ENCODE results near the gene SMCHD1.

The SMCHD1 gene

DNA sequence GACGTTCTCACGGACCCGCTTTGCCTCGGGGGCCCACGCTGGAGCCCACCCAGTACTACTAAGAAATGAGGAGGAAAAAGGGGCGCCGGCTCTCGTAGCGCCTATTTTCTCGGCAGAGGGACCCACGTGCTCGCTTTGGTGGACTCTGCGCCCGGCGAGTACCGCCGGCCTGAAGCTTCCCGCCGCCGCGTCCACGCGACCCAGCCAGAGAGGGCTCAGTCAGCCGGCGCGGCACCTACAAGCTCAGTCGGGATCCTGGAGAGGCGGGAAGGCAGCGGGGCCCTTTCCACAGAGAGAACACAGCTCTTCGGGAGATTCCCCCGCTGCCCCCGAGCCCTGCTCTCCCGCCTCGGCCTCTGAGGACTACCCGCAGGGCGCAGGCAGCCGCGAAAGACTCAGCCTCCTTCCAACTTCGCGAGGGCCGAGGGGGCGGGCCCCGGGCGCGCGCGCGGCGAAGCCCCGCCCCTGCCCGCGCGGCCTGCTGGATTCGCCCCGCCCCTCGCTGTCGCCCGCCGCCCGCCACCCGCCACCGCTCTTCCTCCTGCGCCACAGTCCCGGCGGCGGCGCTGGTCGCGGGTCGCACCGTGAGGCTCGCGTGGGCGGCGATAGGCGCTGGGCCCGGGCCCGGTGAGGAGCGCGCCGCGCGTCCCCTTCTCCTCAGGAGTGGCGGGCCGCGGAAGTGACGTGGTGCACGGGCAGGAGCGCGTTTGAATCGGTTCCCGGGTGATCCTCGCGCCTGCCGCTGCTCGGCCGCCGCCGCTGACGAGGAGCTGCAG lies at the start of gene SMCHD1:
Gene SMCHD1 (plus strand): TSS at position 549 of the 776 bp plus-strand sequence. CDS start 350 bp downstream, outside the sequence.
- DNase-seq, result peak; percentile 86

DNA sequence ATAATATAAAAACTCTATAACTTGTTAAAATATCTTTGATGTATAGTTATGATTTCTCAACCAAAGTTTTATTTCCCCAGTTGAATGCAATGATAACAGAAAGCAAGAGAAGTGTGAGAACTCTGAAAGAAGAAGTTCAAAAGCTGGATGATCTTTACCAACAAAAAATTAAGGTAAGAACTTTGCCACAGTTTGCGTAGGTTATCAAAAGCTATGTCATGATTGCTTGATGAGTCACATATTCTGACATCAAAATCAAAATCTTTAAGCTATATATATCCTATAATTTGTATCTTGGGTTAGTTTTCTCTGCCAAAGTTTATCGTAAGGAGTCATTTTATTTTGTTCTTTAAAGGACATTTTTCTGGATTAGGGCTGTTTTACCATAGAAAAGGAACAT lies 49.2 kb upstream of the SMCHD1 start:
- no peak for DNase-seq

- no peak for DNase-seq
Observed at GRCh38 chr18:2609604-2610003, 45.9 kb upstream of the SMCHD1 start.

DNA sequence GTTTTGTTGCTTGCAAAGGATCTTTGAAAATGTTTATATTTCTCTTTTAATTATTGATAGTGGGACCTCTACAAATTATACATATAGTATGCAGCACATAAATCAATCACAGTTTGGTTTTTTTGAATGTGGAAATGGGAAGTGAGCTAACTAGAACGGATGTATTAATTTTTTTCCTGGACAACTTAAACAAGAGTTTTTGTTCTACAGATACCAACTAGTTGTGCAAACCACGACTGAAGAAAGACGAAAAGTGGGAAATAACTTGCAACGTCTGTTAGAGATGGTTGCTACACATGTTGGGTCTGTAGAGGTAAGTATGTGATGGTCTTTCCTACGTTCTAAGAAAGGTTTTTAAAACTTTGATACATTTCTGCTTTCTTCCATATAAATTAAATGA lies 45.0 kb upstream of the SMCHD1 start:
- no peak for DNase-seq

DNA sequence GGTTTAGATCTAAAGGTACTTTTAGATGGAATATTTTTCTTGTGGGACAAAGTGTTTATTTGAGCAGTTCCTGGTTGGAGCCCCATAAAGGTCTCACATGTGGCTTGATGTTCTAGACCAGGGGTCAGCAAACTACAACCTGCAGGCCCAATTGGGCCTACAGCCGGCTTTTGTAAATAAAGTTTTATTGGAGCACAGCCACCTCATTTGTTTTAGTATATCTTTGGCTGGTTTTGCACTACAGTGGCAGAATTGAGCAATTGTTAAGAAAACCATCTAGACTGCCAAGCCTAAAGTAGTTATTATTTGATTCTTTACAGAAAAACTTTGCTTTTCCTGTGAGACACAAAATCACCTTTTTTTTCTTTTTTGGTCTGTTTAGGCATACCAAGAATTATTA lies 42.5 kb upstream of the SMCHD1 start:
- no peak for DNase-seq

DNA sequence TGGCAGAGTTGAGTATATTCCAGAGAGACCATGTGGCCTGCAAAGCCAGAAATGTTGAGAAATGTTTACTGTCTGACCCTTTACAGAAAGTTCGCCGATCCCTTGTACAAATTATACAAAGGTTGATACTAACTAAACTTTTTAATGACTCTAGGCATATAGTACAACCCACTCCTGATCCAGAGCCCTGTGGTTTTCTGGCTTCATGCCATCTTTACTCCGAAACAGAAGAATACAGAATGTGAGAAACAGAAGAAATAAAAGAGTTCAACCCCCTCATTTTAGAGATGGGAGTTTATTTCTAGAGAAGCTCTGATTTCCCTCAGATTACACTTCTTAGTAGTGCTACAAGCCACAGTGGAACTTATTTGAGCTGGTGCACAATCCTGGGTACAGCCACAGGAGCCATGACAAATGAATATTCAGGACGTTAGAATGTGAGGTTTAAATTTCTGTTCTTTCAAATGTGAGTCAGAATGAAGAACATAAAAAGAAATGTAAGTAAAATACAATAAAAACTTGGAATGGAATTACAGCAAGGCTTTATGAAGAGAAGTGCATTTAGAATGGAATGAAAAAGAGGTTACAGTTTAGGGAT lies 38.0 kb upstream of the SMCHD1 start:
- DNase-seq, result no peak

- DNase-seq, result no peak
Observed at GRCh38 chr18:2618009-2618408, 37.5 kb upstream of the SMCHD1 start.

GRCh38 chr18:2625217-2625616 lies 30.3 kb upstream of the SMCHD1 start:
- DNase-seq, result no peak

GRCh38 chr18:2627821-2628276 lies 27.7 kb upstream of the SMCHD1 start:
- no peak for DNase-seq

DNA sequence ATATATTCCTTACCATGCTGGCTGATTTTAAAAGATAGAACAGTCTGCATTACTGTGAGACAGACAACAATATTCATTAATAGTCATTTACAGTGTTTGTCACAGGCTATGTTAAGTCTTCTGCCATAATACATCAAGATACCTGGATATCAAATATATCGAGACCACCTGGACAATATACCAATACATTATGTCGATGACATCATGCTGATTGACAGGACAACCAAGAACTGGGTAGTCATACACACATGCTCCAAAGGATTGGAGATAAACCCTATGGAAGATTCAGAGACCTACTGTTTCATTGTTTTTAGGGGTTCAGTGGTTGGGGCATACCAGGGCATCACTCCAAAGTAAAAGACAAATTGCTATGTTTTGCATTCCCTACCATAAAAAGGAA lies 26.5 kb upstream of the SMCHD1 start:
- no peak for DNase-seq

DNA sequence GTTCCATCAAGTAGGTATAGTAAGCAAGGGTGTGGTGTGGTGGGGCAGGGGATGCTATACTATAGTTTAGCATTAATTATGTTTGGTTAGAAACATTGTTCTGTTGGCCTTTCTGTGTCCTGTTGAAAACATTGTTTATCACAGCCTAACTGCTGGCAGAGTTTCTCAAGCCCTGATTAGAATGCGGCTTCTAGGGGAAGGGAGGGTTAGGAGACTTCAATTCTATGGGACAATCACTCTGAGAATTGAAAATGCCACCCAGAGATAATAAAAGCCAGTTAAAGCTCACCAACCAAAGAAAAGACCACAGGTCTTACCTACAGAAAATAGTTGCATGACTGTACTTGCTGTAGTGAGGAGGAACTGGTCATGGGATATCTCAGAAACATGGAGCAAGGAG lies 19.9 kb upstream of the SMCHD1 start:
- no peak for DNase-seq

DNA sequence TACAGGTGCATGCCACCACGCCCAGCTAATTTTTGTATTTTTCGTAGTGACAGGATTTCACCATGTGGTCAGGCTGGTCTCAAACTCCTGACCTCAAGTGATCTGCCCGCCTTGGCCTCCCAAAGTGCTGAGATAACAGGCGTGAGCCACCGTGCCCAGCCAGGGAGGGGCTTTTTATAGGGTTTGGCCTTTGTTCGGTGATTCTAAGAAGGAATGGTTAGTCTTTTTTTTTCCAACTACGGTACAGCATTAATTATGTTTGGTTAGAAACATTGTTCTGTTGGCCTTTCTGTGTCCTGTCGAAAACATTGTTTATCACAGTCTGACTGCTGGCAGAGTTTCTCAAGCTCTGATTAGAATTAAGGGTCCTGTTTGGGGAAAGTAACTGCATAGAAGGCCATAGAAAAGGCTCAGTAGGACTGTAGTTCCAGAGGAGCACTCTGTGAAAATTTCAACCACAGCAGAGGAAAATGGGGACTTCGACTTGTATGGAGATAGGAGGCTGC lies 19.3 kb upstream of the SMCHD1 start:
- DNase-seq, result no peak

GRCh38 chr18:2641638-2642037 lies 13.9 kb upstream of the SMCHD1 start:
- DNase-seq, result no peak

DNA sequence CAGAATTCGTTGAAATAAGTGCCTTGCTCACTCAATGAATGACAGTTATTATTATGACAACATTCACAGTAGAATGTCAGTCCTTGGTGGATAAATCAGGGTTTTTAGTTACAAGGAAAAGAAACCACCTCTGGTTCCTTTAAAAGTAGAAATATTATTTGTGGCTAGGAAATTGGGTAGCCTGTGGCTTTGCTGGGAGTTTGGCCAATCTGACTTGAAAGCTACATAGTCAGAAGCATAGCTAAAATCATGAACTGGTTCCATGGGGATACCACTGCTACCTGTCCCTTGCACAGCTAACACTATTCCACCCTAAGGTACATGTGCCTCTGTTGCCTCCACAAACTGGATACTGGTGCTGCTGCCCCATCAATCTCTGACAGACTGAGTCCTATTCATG lies 12.8 kb upstream of the SMCHD1 start:
- no peak for DNase-seq

DNA sequence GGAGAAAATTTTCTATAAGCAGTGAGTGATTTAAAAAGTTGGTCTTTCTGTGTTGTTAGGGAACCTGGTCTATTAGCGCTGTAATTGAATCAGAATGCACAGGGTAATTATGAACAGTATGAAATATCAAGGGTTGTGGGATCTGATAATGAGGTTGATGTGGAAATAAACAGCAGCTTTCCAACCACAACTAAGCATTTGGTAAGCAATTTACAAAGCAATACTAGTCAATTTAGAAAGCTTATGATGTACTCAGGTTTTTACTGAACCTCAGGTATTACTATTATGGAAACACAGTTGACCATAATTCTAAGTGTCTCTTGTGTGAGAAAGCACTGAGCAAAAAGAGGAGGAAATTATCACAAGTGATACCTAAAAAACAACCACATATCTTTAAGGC lies 11.0 kb upstream of the SMCHD1 start:
- no peak for DNase-seq

GRCh38 chr18:2651981-2652380 lies 3.5 kb upstream of the SMCHD1 start:
- DNase-seq, result no peak

DNA sequence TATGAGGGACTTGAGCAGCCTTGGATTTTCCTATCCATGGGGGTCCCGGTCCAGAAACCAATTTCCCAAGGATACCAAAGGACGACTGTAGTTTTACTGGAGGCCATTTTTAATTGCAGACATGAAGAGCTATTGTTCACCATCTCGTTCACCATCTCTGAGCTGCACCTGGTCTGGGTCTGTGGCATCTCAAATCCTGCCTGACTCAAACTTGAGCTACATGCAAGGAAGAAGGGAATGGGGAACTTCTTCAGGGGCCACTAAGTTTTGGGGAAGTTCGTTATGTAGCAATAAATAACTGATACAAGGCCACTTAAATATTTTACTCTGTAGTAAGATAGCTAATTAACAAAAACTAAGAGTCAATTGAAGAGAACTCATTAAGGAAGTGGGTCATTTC lies 2.1 kb upstream of the SMCHD1 start:
- DNase-seq, result no peak

GRCh38 chr18:2654169-2654927 lies 1.2 kb upstream of the SMCHD1 start:
- no peak for DNase-seq

DNA sequence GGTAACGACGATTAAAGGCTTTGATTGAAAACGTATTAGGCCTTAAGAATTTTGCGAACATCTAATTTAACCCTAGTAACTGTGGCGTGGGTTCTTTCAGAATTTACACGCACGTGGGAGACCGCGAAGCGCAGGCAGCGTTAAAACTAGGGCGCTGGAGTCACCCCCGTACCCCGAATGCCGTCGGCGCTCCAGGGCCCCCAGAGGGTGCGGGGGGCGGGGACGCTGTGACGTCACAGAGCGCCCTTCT lies 673 bp upstream of the SMCHD1 start:
- DNase-seq, result peak; percentile 51

DNA sequence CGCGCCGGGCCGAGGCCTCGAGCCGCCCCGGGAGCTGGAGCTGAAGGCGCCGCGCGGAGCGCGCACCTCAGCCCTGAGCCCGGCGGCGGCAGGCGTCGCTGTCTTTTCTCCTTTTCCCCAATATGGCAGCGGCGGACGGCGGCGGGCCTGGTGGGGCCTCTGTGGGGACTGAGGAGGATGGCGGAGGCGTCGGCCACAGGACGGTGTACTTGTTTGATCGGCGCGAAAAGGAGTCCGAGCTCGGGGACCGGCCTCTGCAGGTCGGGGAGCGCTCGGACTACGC lies 369 bp downstream of the SMCHD1 start:
- no peak for DNase-seq

- DNase-seq, result no peak
Observed at GRCh38 chr18:2656237-2656980, 883 bp downstream of the SMCHD1 start.

DNA sequence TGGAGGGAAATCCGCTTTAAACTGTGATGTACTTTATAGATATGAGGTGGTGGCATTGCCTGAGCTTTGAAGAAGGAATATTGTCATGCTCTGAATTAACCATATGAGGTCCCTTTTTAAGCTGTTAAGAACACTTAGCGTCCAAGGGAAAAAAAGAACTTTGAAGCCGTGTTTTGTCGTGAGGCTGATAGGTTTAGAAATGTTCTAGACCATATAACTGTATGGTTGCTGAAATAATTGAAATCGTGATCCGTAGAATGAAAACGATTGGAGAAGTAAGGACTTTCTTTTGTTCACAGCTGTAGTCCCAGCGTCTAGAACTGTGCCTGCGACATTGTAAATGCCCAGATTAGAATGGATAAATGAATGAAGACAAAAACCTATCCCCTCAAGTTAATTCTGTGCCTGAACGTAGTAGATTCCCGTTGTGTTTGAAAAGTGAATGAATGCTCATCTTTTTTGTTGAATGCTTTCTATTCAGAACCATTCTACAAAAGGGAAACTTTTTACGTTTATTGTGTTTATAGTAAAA lies 1.5 kb downstream of the SMCHD1 start:
- DNase-seq, result no peak

DNA sequence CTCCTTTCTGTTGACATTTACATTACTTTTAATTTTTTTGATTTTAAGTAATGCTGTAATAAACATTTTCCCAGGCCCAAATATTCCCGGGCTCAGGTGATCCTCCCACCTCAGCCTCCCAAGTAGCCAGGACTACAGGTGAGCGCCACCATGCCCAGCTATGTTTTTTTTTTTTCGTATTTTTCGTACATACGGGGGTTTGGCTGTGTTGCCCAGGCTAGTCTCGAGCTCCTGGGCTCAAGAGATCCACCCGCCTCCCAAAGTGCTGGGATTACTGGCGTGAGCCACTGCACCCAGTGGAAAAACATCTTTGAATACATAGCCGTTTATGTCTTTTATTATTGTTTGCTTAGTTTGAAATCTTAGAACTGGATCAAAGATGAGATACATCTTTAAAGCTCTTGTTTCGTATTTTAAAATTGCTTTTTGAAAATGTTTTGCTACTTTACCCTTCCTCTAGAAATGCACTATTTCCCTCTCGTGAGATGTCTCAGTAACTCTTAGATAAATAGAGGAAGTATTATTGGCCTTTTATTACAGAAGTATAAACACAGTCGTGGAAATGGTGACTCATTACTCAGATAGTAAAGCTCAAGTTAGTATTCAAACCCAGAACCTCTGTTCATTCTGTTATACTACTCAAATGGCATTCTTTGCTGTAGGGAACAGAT lies 2.4 kb downstream of the SMCHD1 start:
- DNase-seq, result no peak
